ENCODE results near the gene GSTM3.

Gene GSTM3

DNA sequence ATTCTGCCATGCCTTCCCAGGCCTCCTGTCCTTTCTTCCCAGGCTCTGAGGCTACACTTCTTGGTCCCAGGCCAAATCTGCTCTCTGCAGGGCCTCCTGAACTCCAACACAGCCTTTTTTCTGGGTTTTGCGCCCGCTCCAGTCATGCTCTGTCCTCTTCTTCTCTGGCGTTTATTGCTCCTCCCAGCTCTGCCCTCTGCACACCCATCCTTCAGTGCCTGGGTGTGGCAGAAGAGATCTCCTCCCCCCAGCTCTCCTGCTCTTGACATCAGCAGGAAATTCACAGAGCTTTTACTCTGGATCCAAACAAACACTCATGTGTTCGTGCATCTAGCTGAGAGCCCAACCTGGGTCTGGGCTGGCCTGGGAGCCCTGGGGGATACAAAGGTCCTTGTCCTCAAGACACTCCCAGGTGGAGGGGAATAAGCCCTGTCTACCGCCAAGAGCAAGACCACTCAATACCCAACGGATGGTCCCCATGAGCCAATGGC is 45.7 kb upstream of the GSTM3 start:
- Histone ChIP-seq H4K20me1 (ENCODE audit: insufficient read depth, low read length) (no peaks in the 10 kb centered on the region), H3K4me1 (ENCODE audit: low read length) (no peaks in the 10 kb centered on the region), H2AFZ (ENCODE audit: low read length) (no peak overlapping the region), H3K9me2 (replicated peaks; ENCODE audit: insufficient read depth, low read length) (no peaks in the 10 kb centered on the region), H3K9ac (ENCODE audit: low read length) (no peak overlapping the region), H3K4me2 (ENCODE audit: low read depth, low read length) (no peak overlapping the region), H3K36me3 (replicated peaks; ENCODE audit: insufficient read depth, low read length) (no peaks in the 10 kb centered on the region), H3K27ac (ENCODE audit: low read length) (no peak overlapping the region), H3K4me3 (ENCODE audit: low read length) (no peak overlapping the region), H3F3A (ENCODE audit: insufficient read depth, low read length) (no peaks in the 10 kb centered on the region), H3K79me2 (ENCODE audit: low read length) (no peaks in the 10 kb centered on the region), H3K9me3 (replicated peaks; ENCODE audit: insufficient read depth, low read length) (no peaks in the 10 kb centered on the region), H3K27me3 (replicated peaks; ENCODE audit: insufficient read depth, low read length) (no peaks in the 10 kb centered on the region)
- TF ChIP-seq, protein P1, sequence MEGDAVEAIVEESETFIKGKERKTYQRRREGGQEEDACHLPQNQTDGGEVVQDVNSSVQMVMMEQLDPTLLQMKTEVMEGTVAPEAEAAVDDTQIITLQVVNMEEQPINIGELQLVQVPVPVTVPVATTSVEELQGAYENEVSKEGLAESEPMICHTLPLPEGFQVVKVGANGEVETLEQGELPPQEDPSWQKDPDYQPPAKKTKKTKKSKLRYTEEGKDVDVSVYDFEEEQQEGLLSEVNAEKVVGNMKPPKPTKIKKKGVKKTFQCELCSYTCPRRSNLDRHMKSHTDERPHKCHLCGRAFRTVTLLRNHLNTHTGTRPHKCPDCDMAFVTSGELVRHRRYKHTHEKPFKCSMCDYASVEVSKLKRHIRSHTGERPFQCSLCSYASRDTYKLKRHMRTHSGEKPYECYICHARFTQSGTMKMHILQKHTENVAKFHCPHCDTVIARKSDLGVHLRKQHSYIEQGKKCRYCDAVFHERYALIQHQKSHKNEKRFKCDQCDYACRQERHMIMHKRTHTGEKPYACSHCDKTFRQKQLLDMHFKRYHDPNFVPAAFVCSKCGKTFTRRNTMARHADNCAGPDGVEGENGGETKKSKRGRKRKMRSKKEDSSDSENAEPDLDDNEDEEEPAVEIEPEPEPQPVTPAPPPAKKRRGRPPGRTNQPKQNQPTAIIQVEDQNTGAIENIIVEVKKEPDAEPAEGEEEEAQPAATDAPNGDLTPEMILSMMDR (IDR thresholded peaks at IDR 0.05; ENCODE audit: low read length): no peak
- TF ChIP-seq EZH2phosphoT487 (IDR thresholded peaks at IDR 0.05; ENCODE audit: low read length): no peak
- TF ChIP-seq EZH2 (optimal IDR thresholded peaks at IDR 0.05; ENCODE audit: low read depth, low read length): no peak
- DNase-seq: no peak

DNA sequence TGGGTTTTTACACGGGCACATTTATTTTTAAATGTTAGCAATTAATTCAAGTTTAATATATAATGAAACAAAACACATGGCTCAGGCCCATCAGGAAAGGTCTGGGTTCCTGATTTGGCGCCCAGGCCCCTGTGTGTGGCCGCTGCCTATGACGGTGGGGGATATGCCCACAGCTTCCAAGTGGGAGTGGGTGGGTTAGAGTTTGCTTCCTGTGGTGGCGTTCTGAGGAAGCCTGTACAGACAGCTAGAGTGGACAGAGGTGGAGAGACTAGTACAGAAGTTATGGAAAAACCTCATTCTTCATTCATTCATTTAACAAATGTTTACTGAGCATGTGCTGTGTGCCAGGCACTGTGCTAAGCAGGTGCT is 45.3 kb upstream of the GSTM3 start:
- TF ChIP-seq EZH2 (optimal IDR thresholded peaks at IDR 0.05; ENCODE audit: low read depth, low read length): no peak
- TF ChIP-seq, protein P1 (IDR thresholded peaks at IDR 0.05; ENCODE audit: low read length): no peak
- TF ChIP-seq EZH2phosphoT487 (IDR thresholded peaks at IDR 0.05; ENCODE audit: low read length): no peak
- H3K9me2 ChIP-seq (replicated peaks; ENCODE audit: insufficient read depth, low read length): no peaks in the 10 kb centered on the region
- no peak overlapping the region for H3K4me2 ChIP-seq (ENCODE audit: low read depth, low read length)
- no peaks in the 10 kb centered on the region for H3K79me2 ChIP-seq (ENCODE audit: low read length)
- no peaks in the 10 kb centered on the region for H3F3A ChIP-seq (ENCODE audit: insufficient read depth, low read length)
- H3K4me1 ChIP-seq (ENCODE audit: low read length): no peaks in the 10 kb centered on the region
- H3K36me3 ChIP-seq (replicated peaks; ENCODE audit: insufficient read depth, low read length): no peaks in the 10 kb centered on the region
- no peak overlapping the region for H2AFZ ChIP-seq (ENCODE audit: low read length)
- H4K20me1 ChIP-seq (ENCODE audit: insufficient read depth, low read length): no peaks in the 10 kb centered on the region
- H3K4me3 ChIP-seq (ENCODE audit: low read length): no peak overlapping the region
- H3K27ac ChIP-seq (ENCODE audit: low read length): no peak overlapping the region
- DNase-seq: no peak
- no peak overlapping the region for H3K9ac ChIP-seq (ENCODE audit: low read length)
- no peaks in the 10 kb centered on the region for H3K9me3 ChIP-seq (replicated peaks; ENCODE audit: insufficient read depth, low read length)
- H3K27me3 ChIP-seq (replicated peaks; ENCODE audit: insufficient read depth, low read length): no peaks in the 10 kb centered on the region

DNA sequence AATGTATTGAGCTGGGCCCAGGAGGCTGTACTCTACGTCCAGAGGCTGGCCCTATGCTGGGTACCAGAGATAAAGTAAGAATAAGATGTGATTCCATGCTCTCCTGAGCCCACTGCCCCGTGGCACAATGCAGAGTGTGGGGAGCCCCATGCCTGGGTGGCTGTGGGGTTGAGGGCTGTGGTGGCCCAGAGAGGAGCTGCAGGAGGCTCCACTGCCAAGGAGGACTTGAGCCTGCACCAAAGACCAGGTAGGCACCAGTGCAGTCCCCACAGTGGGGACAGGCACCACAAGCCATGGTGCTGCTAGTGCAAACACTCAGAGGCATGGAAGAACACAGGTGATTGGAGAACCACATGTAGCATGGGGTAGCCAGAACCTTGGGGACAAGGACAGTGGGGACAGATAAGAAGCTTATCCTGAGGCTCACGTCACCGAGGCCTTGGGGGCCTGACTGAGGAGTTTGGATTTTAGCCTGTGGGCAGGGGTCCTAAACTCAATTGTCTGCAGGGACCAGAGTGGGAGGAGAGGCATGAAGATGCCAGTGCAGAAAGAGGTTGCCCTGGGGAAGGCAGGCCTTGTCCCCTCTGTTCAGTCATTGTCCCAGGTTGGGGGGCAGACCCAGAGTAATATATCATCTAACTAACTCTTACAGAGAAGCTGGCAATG is 44.7 kb upstream of the GSTM3 start:
- H3K4me1 ChIP-seq (ENCODE audit: low read length): no peaks in the 10 kb centered on the region
- H4K20me1 ChIP-seq (ENCODE audit: insufficient read depth, low read length): no peaks in the 10 kb centered on the region
- TF ChIP-seq, protein P1 (IDR thresholded peaks at IDR 0.05; ENCODE audit: low read length): no peak
- no peak overlapping the region for H3K4me3 ChIP-seq (ENCODE audit: low read length)
- H3K36me3 ChIP-seq (replicated peaks; ENCODE audit: insufficient read depth, low read length): no peaks in the 10 kb centered on the region
- H3K27me3 ChIP-seq (replicated peaks; ENCODE audit: insufficient read depth, low read length): no peaks in the 10 kb centered on the region
- no peaks in the 10 kb centered on the region for H3F3A ChIP-seq (ENCODE audit: insufficient read depth, low read length)
- no peak for DNase-seq
- H3K9me2 ChIP-seq (replicated peaks; ENCODE audit: insufficient read depth, low read length): no peaks in the 10 kb centered on the region
- H3K4me2 ChIP-seq (ENCODE audit: low read depth, low read length): no peak overlapping the region
- H3K9me3 ChIP-seq (replicated peaks; ENCODE audit: insufficient read depth, low read length): no peaks in the 10 kb centered on the region
- H3K79me2 ChIP-seq (ENCODE audit: low read length): no peaks in the 10 kb centered on the region
- H3K9ac ChIP-seq (ENCODE audit: low read length): no peak overlapping the region
- no peak overlapping the region for H3K27ac ChIP-seq (ENCODE audit: low read length)
- no peak overlapping the region for H2AFZ ChIP-seq (ENCODE audit: low read length)

Data from MM.1S (cell line).